ENCODE measurements around the gene EYS.

Gene EYS

DNA sequence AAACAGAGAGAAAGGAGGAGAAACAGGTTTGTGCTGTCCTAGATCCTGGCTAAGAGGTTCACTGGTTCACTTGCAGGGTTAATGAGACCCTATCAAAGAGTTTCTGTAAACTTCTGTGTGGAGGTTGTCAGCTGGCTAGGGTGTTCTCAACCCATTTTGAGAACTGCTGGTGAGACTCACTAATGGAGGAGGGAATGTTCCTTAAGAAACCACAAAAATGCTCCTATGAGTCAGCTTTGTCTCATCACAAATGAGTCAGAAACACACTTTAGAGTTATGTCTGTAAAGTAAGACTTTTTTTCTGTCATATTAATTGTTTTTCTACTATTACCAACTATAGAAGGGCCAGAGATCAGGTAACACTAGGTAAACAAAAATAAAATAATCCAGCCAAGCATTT is 1187.0 kb downstream of the EYS start:
- Histone ChIP-seq H3K9me2 (replicated peaks; ENCODE audit: control insufficient read depth, low read length) (no peaks in the 10 kb centered on the region), H4K20me1 (ENCODE audit: control insufficient read depth, insufficient read depth, low read depth, low read length) (no peaks in the 10 kb centered on the region), H3F3A (ENCODE audit: control insufficient read depth, insufficient read depth) (no peaks in the 10 kb centered on the region), H3K27ac (ENCODE audit: low read depth, low read length) (no peak overlapping the region), H3K4me1 (ENCODE audit: control insufficient read depth, low read length) (no peaks in the 10 kb centered on the region), H3K27me3 (ENCODE audit: control insufficient read depth, low read length) (no peaks in the 10 kb centered on the region), H3K4me2 (ENCODE audit: low read length) (no peak overlapping the region), H3K4me3 (ENCODE audit: low read length) (no peak overlapping the region), H3K79me2 (ENCODE audit: control insufficient read depth, low read length) (no peaks in the 10 kb centered on the region), H3K36me3 (ENCODE audit: control insufficient read depth, low read length) (no peaks in the 10 kb centered on the region), H3K9me3 (ENCODE audit: control insufficient read depth, insufficient read depth, low read length) (no peaks in the 10 kb centered on the region)
- TF ChIP-seq, protein P1, sequence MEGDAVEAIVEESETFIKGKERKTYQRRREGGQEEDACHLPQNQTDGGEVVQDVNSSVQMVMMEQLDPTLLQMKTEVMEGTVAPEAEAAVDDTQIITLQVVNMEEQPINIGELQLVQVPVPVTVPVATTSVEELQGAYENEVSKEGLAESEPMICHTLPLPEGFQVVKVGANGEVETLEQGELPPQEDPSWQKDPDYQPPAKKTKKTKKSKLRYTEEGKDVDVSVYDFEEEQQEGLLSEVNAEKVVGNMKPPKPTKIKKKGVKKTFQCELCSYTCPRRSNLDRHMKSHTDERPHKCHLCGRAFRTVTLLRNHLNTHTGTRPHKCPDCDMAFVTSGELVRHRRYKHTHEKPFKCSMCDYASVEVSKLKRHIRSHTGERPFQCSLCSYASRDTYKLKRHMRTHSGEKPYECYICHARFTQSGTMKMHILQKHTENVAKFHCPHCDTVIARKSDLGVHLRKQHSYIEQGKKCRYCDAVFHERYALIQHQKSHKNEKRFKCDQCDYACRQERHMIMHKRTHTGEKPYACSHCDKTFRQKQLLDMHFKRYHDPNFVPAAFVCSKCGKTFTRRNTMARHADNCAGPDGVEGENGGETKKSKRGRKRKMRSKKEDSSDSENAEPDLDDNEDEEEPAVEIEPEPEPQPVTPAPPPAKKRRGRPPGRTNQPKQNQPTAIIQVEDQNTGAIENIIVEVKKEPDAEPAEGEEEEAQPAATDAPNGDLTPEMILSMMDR (IDR thresholded peaks at IDR 0.05; ENCODE audit: low read depth, low read length, poor library complexity, severe bottlenecking), result no peak
- TF ChIP-seq EZH2phosphoT487 (IDR thresholded peaks at IDR 0.05; ENCODE audit: borderline replicate concordance, low read length), result no peak

DNA sequence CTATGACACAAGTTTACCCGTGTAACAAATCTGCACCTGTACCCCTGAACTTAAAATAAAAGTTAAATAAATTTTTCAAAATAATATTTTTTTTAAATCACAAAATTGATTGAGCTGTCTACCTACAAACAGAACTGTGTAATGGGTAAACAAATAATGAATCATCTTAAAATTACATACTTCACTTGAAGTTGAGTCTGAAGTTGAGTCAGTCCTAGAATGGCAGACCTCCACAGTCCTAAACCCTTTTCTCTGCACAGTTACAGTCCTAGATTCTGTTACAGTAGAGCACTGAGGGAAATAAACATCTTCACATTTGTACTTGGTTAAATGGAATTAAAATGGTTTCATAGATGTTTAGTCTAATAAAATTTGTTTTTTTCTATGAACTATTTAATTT is 1190.6 kb downstream of the EYS start:
- Histone ChIP-seq H3K79me2 (ENCODE audit: control insufficient read depth, low read length) (no peaks in the 10 kb centered on the region), H3K27ac (ENCODE audit: low read depth, low read length) (no peak overlapping the region), H3K4me2 (ENCODE audit: low read length) (no peak overlapping the region), H3K9me3 (ENCODE audit: control insufficient read depth, insufficient read depth, low read length) (no peaks in the 10 kb centered on the region), H3K27me3 (ENCODE audit: control insufficient read depth, low read length) (no peaks in the 10 kb centered on the region), H3K9me2 (replicated peaks; ENCODE audit: control insufficient read depth, low read length) (no peaks in the 10 kb centered on the region), H3K36me3 (ENCODE audit: control insufficient read depth, low read length) (no peaks in the 10 kb centered on the region), H3K4me1 (ENCODE audit: control insufficient read depth, low read length) (no peaks in the 10 kb centered on the region), H3F3A (ENCODE audit: control insufficient read depth, insufficient read depth) (no peaks in the 10 kb centered on the region), H3K4me3 (ENCODE audit: low read length) (no peak overlapping the region), H4K20me1 (ENCODE audit: control insufficient read depth, insufficient read depth, low read depth, low read length) (no peaks in the 10 kb centered on the region)
- TF ChIP-seq, protein P1 (IDR thresholded peaks at IDR 0.05; ENCODE audit: low read depth, low read length, poor library complexity, severe bottlenecking), result no peak
- TF ChIP-seq EZH2phosphoT487 (IDR thresholded peaks at IDR 0.05; ENCODE audit: borderline replicate concordance, low read length), result no peak

DNA sequence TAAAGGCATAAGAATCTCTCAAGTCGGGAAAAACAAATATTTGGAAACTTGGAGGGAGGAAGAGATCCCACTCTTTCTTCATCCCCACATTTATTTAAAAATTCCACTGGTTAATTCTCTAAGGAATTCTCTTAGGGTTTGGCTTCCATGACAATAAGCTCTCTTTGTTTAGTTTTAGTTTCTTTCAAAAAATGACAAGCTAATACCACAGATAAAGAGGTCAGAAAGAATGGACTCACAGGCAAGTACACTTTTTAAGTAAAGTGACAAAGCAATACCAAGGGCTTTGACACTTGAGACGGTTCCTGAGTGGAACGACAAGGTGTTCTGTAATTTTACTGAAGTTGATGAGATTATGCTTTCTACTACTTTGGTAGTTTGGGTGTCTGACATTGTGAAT is 1199.4 kb downstream of the EYS start:
- Histone ChIP-seq H4K20me1 (ENCODE audit: control insufficient read depth, insufficient read depth, low read depth, low read length) (no peaks in the 10 kb centered on the region), H3K36me3 (ENCODE audit: control insufficient read depth, low read length) (no peaks in the 10 kb centered on the region), H3K27me3 (ENCODE audit: control insufficient read depth, low read length) (no peaks in the 10 kb centered on the region), H3F3A (ENCODE audit: control insufficient read depth, insufficient read depth) (no peaks in the 10 kb centered on the region), H3K79me2 (ENCODE audit: control insufficient read depth, low read length) (no peaks in the 10 kb centered on the region), H3K4me1 (ENCODE audit: control insufficient read depth, low read length) (no peaks in the 10 kb centered on the region), H3K4me2 (ENCODE audit: low read length) (no peak overlapping the region), H3K9me3 (ENCODE audit: control insufficient read depth, insufficient read depth, low read length) (no peaks in the 10 kb centered on the region), H3K4me3 (ENCODE audit: low read length) (no peak overlapping the region), H3K27ac (ENCODE audit: low read depth, low read length) (no peak overlapping the region), H3K9me2 (replicated peaks; ENCODE audit: control insufficient read depth, low read length) (no peaks in the 10 kb centered on the region)
- TF ChIP-seq, protein P1 (IDR thresholded peaks at IDR 0.05; ENCODE audit: low read depth, low read length, poor library complexity, severe bottlenecking), result no peak
- no peak for TF ChIP-seq EZH2phosphoT487 (IDR thresholded peaks at IDR 0.05; ENCODE audit: borderline replicate concordance, low read length)

DNA sequence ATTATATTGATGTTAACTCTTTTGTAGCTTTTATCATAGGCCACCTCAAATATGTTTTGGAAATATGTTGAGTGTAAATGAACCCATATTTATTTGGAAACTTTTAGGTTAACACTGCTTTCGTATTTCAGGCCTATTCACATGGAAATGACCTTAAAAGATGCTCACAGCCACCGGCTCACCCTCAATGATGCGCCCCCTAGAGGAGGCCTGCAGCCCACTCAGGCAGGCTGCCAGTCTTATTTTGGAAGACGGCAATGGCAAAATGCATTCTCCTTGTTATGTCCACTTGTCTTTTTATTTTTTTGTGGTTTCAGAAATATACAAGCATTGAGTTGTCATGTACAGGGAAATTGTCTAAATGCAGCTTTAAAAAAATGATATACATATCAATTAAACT is 1201.7 kb downstream of the EYS start:
- H3K9me2 ChIP-seq (replicated peaks; ENCODE audit: control insufficient read depth, low read length), result no peaks in the 10 kb centered on the region
- no peak overlapping the region for H3K27ac ChIP-seq (ENCODE audit: low read depth, low read length)
- H3K4me3 ChIP-seq (ENCODE audit: low read length), result no peak overlapping the region
- no peaks in the 10 kb centered on the region for H3F3A ChIP-seq (ENCODE audit: control insufficient read depth, insufficient read depth)
- no peaks in the 10 kb centered on the region for H3K4me1 ChIP-seq (ENCODE audit: control insufficient read depth, low read length)
- no peaks in the 10 kb centered on the region for H3K27me3 ChIP-seq (ENCODE audit: control insufficient read depth, low read length)
- TF ChIP-seq, protein P1 (IDR thresholded peaks at IDR 0.05; ENCODE audit: low read depth, low read length, poor library complexity, severe bottlenecking), result peak; percentile 77
- no peak for TF ChIP-seq EZH2phosphoT487 (IDR thresholded peaks at IDR 0.05; ENCODE audit: borderline replicate concordance, low read length)
- no peak overlapping the region for H3K4me2 ChIP-seq (ENCODE audit: low read length)
- no peaks in the 10 kb centered on the region for H4K20me1 ChIP-seq (ENCODE audit: control insufficient read depth, insufficient read depth, low read depth, low read length)
- no peaks in the 10 kb centered on the region for H3K79me2 ChIP-seq (ENCODE audit: control insufficient read depth, low read length)
- H3K36me3 ChIP-seq (ENCODE audit: control insufficient read depth, low read length), result no peaks in the 10 kb centered on the region
- no peaks in the 10 kb centered on the region for H3K9me3 ChIP-seq (ENCODE audit: control insufficient read depth, insufficient read depth, low read length)
